Astrocyte of the hippocampus (primary cell): ENCODE measurements around the gene HOXB6.

Experiments used
- DNase-seq: peaks from one replicate; pipeline ENCODE4 v3.0.0; 2011; ENCODE audit warnings: low read depth, low spot score

Gene HOXB6

DNA sequence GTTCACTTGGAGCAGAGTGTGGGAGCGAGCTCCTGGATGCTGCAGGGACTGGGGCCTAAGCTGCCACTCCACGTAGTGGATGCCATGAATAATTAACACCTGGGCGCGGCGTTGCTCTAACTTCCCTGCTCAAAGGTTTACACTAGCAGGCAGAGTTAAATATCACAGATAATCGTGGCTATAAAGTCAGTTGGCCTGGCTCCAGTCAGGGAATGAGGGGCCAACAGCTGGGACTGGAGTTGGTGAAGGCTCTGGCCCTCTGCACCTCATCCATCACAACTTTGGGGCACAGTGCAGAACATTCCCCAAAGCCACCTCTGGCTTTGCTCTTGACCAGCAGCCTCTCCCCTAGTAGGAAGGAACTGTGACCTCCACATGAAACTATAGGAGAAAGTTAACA is 37.6 kb downstream of the HOXB6 start:
- no peak for DNase-seq

DNA sequence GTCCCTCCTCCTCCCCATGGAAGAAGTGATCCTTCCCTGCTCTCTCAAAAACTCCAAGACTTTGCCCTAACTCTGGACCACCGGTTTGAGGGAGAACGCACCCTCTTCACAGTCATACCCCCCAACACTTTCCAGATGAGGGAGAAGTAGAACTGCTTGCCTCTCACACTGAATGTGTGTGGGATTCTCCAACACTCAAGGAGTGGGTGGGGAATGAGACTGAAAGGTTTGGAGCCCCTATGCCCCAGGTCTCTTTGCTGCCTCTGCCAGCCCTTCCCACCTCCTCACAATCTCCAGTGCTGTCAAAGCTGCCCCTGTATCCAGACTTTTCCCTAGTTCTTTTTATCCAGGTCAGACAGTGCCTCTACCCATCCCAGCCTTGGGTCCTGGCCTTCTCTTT is 38.1 kb downstream of the HOXB6 start:
- DNase-seq: no peak

DNA sequence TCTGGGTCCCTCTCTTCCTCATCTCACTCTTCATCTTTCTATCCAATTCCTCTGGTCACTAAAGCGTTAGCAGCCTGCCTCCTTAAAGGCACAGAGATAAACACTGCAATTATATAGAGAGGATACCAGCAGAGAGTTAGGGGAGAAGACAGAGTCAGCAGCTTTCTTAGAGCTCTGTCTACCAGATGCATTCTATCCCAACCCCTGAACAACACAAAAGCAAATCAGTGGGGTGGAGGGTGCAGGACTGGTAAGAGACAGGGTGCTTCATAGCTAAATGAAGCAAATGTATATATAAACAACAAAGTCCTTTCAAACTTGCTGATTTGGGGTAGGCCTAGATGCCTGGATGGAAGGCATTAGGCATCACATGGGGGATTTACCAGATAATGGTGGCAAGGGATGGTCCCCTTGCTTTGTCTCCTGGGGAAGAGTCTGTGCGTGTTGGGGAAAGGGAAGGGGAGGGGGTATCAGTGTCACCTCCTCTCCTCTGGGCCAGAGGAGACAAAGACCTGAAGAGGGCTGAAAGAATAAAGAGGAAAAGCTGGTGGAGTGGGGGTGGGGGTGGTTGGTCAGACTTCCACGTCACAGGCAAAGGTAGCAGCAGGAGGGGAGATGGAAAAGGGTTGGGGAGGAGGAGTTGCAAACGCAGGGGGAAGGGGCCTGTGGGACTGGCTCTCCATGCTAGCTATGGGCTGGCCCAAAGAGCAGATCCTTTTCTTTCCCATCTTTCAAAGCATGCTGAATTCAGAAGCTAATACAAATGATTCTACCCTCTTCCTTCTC is 38.7 kb downstream of the HOXB6 start:
- no peak for DNase-seq

DNA sequence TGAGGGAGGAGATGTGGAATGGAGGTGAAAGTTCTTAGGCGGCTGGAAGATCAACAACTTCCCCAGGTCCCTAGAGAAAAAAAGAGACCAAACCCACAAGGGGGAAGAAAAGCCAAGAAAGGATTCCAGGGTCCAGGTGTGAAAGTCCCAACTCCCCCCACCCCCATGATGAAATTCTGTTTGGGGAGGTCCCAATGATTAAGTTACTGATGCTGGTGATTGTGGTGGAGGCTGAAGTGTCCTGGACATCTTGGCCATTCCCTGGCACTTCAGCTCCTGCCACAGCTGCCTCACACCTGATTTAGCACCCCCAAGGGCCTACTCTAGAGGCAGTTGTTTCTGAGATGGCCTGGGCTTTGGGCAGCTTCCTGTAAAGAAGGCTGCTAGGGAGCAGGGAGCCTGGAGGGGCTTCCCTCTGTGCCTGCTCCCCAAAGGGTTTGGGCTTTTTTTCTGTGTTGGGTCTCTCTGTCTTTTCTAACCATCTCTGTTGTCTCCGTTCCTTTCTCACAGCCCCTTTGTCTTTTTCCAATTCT is 39.7 kb downstream of the HOXB6 start:
- DNase-seq: no peak

DNA sequence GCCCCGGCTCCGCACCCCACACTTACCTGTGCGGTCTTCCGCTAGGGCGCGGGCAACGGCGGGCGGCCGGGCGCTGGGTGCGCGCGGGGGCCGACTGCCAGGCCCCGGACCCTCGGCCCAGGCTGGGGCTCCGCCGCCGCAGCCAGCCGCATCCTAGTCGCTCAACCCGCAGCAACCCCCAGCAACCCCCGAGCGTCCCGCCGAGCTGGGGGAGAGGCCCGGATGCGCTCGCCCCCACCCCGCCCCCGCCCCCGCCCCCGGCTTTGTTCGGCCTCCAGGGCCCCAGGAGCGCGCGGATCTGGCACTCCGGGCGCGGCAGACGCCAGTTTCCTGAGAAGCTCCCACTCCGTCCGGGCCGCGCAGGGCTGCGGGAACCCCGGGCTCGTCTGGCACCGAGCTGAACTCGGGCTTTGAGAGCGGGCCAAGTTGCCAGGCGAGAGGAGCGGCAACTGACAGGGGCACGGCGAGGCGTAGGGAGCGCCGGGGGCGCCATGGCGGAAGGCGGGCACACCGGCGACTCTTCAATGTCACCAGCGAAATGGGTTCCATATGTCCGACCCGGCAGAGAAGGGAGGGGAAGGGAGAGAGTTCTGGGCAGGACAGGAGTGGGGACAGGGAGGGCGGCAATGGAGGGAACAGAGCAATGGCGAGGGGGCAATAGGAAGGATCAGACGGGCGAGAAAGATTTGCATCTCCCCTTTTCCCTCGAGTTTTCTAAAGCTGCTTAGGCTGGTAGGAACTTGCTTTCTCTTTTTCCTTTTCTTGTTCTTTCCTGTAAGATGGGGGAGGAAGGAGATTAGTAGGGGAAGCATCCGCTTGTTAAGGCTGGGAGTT is 40.4 kb downstream of the HOXB6 start:
- peak; percentile 60 for DNase-seq

DNA sequence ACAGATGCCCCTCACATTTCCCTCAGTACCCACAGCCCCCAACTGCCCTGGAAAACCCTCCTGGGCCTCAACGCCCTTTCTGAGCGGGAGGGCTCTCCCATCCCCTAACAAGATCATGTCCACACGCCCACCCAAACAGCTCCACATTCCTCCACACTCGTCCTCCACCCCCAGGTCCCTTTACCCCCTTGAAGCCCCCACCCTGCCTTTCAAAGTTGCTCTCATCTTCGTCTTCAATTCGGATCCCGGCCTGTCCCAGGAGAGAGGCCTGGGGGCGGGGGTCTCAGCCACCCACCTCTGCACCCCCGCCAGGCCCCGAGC is 41.0 kb downstream of the HOXB6 start:
- no peak for DNase-seq

DNA sequence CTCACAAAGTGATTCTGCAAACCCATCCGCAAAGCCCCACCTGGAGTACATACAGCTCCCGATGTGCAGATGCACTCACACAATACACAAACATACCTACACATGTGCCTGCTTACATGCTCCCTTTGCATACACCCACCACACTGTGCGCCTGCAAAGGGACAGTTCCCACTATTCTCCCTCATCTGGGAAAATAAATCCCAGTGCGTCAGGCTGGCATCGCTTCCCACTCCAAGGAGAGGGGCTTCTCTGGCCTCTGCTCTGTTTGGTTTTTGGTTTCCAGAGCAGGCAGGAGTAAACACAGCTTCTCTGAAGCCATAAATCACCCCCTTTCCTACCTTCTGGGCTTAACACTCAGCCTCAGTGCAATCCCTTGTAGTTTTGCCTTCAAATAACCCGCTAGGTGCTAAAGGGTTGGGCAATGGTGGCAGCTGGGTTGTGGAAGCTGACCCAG is 41.4 kb downstream of the HOXB6 start:
- DNase-seq: no peak

DNA sequence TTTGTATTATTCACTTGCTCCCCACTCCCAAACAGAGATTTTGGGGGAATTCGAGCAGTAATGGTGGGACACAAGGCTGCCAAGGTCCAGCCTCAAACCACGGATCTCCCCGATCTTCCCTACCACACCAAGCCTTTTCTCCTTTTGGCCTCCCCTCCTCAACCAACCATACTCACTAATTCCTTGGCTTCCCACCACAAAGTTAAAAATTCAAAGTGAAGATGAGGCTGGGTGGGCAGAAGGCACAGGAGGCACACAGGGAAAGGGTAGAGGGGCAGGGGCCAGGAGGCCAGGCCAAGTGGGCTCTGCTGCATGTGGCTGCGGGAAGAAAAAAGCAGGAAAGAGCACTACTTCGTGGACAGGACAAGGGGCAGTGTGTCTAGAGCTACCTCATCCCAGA is 41.9 kb downstream of the HOXB6 start:
- DNase-seq: no peak

DNA sequence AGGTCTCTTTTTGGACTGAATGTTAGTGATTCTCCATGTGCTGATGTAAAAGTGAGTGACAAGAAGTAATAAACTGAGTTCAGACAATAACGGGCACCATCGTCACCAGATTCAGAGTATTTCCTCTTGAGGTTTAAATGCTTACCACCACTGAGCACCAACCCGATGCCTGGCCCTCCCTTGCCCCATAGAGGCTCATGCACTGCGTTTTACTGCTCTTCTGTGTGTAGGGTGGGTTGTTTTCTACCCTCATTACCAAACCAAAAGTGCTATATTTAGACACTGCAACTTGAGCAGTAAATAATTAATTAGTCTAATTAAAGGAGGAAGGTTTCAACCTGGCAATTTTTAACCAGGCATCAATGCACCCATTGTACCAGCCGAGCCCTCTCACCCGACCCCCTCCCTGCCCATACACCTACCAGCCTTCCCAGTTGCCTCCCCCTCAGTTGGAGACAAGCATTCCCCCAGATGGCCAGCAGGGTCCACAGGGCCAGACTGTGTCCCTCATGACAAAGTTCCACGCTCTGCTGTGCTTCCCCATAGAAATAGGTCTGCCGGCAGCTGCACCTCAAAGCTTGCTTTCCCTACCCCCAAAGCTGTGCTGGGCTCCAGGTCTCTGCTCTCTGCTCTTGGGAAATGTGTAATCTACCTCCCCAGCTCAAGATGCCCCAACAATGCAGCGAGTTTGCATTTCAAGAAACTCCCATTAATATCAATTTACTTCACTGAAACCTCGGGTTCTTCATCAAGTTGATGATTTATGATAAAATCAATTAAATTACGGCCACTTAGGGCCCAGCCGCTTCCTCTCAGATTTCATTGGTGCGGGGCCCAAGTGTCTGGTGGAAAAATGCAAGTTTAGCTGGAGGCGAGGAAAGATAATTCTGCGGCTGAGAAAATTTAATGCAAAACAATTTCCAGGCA is 42.6 kb downstream of the HOXB6 start:
- DNase-seq: no peak

DNA sequence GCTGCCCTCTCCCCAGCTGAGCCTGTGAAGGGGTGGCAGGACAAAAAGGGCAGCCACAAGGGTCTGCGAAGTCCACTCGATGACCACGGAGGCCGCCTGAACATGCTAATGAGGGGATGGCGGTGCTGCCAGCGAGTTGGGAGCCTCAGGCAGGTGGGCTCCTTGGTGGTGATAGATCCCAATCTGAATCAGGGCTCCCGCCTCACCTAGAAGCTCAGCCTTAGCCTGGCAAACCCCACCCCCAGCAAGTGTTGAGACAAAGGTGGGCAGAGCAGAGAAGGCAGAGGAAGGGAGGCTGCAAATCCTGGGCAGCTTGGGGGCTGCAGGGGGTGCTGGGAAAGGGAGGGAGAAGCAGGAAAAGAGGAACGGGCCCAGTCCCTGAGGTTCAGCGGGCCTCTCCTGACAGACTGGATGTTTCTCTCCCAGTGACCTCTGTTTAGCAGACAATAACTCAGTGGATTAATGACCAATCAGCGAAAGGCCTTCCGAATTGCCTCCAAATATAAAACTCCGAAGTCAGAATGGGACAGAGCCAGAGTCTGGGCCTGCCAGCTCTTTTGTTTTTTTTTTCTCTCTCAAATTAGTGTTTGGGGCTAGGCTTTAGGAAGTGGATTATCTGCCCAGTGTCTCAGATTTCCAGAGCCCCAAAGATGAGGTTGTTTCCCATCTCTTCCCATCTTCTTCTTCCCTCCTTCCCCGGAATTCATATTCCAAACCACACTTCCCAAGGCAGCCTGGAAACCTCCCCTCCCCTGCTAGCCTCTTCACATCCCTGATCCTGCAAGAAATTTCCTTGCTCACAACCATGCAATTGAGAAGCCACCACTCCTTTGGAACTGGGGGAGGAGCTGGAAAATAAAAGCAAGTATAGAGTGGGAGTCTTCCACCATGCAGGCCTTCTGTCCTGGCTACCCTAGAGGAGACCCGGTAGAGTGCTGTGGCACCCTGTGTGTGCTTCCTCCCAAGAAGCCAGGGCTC is 44.7 kb downstream of the HOXB6 start:
- no peak for DNase-seq

DNA sequence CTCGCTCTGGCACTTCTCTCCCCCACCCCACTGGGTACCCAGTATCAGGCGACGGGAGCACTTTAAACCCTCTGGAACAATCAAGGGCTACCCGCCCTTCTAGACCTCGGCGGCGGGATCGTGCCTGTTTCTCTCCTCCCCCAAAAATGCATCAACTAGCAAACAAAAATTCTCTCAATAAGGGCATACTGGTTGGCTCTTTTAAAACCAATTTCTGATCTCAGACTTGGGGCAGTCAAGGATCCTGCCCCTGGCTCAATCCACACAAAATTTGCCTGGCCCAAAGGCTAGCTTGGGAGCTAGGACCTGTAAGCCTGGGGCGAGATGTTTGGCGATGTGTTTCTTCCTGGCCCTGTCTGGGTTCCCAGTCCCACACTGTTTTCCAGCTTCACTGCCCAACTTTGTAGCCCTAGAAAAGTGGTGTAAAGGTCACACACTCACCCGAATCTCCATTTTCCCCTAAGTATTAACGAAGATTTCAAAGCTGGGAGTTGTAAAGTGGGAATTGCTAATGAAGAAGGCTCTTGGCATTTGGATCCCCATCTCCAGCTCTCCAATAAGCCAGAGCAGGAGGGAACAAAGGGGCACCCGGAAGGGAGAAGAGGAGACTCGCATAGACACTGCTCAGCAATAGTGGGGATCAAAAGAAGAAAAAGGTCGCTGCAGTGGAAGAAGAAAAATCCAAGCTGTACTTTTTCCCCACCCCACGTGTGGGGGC is 45.5 kb downstream of the HOXB6 start:
- DNase-seq: no peak

DNA sequence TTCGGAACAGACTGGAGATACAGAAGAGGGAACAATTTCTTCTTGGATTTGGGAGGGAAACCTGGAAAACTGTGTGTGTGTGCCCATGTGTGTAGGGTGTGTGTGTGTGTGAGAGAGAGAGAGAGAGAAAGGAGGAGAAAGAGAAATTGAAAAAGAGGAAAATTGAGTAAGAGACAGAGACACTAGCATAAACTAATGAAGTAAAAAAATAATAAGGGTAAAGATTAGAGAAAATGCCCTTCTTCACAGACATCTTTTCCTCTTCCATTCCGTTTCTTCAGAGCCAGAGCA is 46.0 kb downstream of the HOXB6 start:
- no peak for DNase-seq

DNA sequence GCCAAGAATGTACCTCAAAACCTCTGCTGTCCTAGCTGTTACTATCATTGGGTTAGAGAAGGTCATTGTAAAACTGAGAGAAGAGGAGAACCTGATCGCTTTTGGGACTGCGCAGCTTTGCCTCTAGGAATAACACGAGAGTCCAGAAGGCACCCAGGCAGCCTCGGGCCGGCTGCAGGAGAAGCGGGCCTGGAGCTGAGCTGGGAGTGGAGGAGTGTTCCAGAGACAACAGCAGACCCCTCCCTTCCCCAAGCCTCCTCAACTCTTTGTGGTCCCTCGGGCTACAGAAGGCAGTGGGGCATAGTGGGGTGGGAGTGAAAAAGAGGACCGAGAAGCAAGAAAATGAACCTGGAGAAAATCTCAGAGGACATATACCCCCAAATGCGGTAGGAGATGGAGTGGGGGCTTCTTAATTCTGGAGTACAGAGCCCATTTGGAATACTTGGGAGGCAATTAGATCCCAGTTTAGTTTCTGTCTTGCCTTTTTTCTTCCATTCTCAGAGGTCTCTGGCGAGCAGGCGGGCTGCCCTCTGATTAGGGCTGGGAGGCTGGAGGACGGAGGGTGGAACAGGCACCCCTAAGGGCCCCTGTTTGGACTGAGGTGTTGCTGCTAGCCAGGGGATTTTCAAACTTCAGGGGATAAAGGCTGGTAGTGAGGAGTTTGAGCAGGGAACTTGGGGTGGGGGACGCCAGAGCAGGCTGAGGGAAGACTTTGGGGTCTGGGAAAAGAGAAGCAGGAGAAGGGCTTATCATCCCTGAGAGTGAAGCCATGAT is 46.5 kb downstream of the HOXB6 start:
- DNase-seq: no peak

DNA sequence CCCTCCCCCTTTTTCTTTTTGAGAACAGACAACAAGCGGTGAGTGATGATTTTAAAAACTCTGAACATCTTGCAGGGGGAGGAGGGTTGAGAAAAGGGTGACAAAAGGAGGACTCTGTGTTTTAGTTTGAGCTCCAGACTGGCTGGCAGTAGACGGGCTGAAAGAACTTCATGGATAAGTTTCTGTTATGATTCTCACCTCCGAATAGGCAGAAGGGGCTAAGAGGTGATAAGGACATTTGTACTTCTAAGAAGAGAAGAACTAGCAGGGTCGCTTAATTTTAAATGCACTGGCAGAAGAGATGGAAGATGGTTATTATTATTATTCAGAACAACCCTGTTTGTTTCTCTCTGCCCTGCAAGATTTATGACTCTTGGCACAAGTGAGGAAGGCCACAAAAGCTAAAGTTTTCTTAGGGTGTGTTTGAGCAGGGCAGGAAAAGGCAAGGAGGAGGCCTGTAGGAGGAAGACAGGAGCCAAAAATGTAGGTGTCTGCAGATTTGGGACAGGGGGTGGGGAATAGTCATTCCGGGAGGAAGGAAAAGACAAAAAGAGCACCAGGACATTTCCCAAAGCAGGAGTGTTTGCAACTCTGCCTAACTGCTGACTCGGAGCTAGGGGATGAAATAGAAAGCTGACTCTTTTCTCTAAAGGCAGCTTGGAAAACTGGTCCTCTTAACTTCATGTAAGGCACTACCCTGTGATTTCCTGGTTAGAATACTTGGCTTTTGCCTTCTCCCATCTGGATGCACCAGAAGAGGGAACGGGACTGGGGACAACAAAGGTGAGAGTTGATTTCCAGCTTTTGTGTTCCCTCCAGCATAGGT is 48.0 kb downstream of the HOXB6 start:
- peak; percentile 26 for DNase-seq

DNA sequence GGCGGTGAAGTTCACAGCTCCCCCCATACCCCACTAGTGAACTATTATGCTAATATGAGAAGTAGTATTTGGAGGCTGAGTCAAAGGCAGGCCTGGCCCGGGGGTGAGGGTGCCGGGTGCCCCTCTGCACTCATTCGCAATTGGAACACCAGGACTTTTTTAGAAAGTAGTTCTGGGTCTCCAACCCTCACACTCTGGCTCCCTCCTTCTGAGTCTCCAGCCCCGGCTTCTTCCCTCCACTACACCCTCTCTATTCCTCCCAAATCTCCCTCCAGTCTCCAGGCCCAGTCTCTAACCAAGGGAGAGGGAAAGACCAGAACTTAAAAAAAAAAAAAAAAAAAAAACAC is 48.6 kb downstream of the HOXB6 start:
- peak; percentile 24 for DNase-seq

DNA sequence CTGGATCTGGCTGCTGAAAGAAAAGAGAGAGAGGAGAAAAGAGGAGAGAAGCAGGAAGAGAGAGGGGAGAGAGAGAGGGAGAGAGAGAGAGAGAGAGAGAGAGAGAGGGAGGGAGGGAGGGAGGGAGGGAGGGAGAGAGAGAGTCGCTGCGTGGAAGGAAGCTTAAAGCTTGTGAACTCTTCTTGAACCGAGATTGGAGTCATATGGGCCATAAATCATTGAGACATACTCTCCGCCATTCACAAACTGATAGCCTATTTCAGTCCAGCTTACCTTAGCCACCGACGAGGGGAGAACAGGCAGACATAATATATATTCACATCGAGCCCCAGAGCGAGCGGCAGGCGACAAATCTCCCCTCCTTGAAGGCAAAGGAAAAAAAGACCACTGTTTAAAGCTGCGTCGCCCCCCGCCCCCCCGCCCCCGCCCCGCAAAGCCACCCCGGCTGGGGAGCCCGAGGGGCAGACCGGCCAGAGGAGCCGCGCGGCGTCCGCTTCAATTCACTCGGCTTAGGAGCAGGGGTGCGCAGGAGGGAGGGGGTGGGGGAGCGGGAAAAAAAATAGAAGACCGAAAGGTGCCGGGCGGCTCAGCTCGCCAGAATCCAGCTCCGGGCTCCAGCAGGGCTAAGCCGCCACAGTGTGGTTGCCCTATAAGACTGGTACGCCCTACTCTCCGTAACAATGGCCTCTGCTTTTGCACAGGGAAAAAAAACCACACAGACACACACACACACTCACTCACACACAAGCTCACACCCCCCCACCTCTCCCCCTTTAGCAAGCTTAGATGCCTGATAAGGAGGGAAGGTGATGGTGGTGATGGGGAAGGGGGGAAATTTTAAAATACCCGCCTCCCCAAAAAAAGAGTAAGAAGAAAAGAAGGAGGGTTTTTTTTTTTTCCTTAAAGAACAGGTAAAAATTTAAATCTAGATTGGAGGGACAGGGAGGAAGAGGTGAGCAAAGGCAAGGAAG is 49.2 kb downstream of the HOXB6 start:
- peak; percentile 83 for DNase-seq
